ENCODE data around the gene PDE12.
A peak's percentile ranks its signal among the peaks of the same experiment; 100 is the strongest.

The PDE12 gene

GRCh38 chr3:57555738-57556458, at the start of gene PDE12:
Gene PDE12, plus strand, starts transcription at chr3:57556274. Its CDS starts 106 bp downstream, at chr3:57556380.
- peak; percentile 91 for DNase-seq (ENCODE audit: low read depth)
- peak within 1 kb of the TSS; percentile 89 for H3K4me3 ChIP-seq (ENCODE audit: control insufficient read depth, low read depth, low read length)
- TF ChIP-seq CTCF (conservative IDR thresholded peaks at IDR 0.05; ENCODE audit: control insufficient read depth, insufficient read depth, low read depth, low read length), result no peak

GRCh38 chr3:57512166-57512565, 43.9 kb upstream of the PDE12 start:
- no peak overlapping the region for H3K4me3 ChIP-seq (ENCODE audit: control insufficient read depth, low read depth, low read length)
- no peak for TF ChIP-seq CTCF (conservative IDR thresholded peaks at IDR 0.05; ENCODE audit: control insufficient read depth, insufficient read depth, low read depth, low read length)
- DNase-seq (ENCODE audit: low read depth), result peak; percentile 20

GRCh38 chr3:57518276-57518915, 37.7 kb upstream of the PDE12 start:
- DNase-seq (ENCODE audit: low read depth), result no peak
- no peak for TF ChIP-seq CTCF (conservative IDR thresholded peaks at IDR 0.05; ENCODE audit: control insufficient read depth, insufficient read depth, low read depth, low read length)
- H3K4me3 ChIP-seq (ENCODE audit: control insufficient read depth, low read depth, low read length), result no peak overlapping the region

- TF ChIP-seq CTCF (conservative IDR thresholded peaks at IDR 0.05; ENCODE audit: control insufficient read depth, insufficient read depth, low read depth, low read length), result no peak
- no peak overlapping the region for H3K4me3 ChIP-seq (ENCODE audit: control insufficient read depth, low read depth, low read length)
- no peak for DNase-seq (ENCODE audit: low read depth)
Measured at GRCh38 chr3:57530071-57530608, 25.9 kb upstream of the PDE12 start.

GRCh38 chr3:57538465-57538864, 17.6 kb upstream of the PDE12 start:
- no peak for DNase-seq (ENCODE audit: low read depth)
- TF ChIP-seq CTCF (conservative IDR thresholded peaks at IDR 0.05; ENCODE audit: control insufficient read depth, insufficient read depth, low read depth, low read length), result no peak
- H3K4me3 ChIP-seq (ENCODE audit: control insufficient read depth, low read depth, low read length), result no peak overlapping the region

GRCh38 chr3:57544181-57545125, 11.6 kb upstream of the PDE12 start, which contains the start of gene DNAH12:
Gene DNAH12, minus strand, starts transcription at chr3:57544344. Its CDS starts 1,474 bp downstream, at chr3:57542870.
- H3K4me3 ChIP-seq (ENCODE audit: control insufficient read depth, low read depth, low read length), result peak within 1 kb of the TSS; percentile 24
- DNase-seq (ENCODE audit: low read depth), result peak; percentile 17

More at GRCh38 chr3:57544181-57545125, 11.6 kb upstream of the PDE12 start, which contains the start of gene DNAH12:
- TF ChIP-seq CTCF (conservative IDR thresholded peaks at IDR 0.05; ENCODE audit: control insufficient read depth, insufficient read depth, low read depth, low read length), result no peak

All from fibroblast of mammary gland (primary cell).